ENCODE measurements around the gene CACNA2D3. TPM values are rescaled to one million over a fixed set of nuclear protein-coding genes. Genes with fewer than 3 reads are reported as not detected.

CACNA2D3 gene
- total RNA-seq, 2 donors from 2014 or later: 1.1 to 5.9 TPM

- Histone ChIP-seq H3K36me3 (no peaks in the 10 kb centered on the region), H3K9me3 (no peaks in the 10 kb centered on the region), H3K4me1 (replicated peaks) (no peaks in the 10 kb centered on the region), H3K4me3 (no peak overlapping the region), H3K27me3 (replicated peaks; ENCODE audit: insufficient read depth) (no peaks in the 10 kb centered on the region), H3K27ac (no peak overlapping the region)
- WGBS: 52% methylated on average over 4 of the region's 4 CpGs
- TF ChIP-seq POLR2AphosphoS5 (IDR thresholded peaks at IDR 0.05) (no peak), CTCF (IDR thresholded peaks at IDR 0.05) (no peak), POLR2A (IDR thresholded peaks at IDR 0.05) (no peak)
- no peak for DNase-seq (ENCODE audit: low spot score)
- intact Hi-C loops (cut with DNase I): no loop called here
These were observed 838.3 kb downstream of the CACNA2D3 start for GRCh38 chr3:54960701-54961100.

GRCh38 chr3:54962200-54962599 lies 839.8 kb downstream of the CACNA2D3 start:
- intact Hi-C loops (cut with DNase I): no loop called here
- Histone ChIP-seq H3K4me3 (no peak overlapping the region), H3K9me3 (no peaks in the 10 kb centered on the region), H3K4me1 (replicated peaks) (no peaks in the 10 kb centered on the region), H3K27ac (no peak overlapping the region), H3K27me3 (replicated peaks; ENCODE audit: insufficient read depth) (no peaks in the 10 kb centered on the region), H3K36me3 (no peaks in the 10 kb centered on the region)
- TF ChIP-seq POLR2A (IDR thresholded peaks at IDR 0.05): no peak
- TF ChIP-seq POLR2AphosphoS5 (IDR thresholded peaks at IDR 0.05): no peak
- TF ChIP-seq CTCF (IDR thresholded peaks at IDR 0.05): no peak
- DNase-seq (ENCODE audit: low spot score): no peak
- WGBS: 54% methylated on average over 2 of the region's 2 CpGs

GRCh38 chr3:54963641-54964040 lies 841.3 kb downstream of the CACNA2D3 start:
- no peak for TF ChIP-seq POLR2AphosphoS5 (IDR thresholded peaks at IDR 0.05)
- TF ChIP-seq POLR2A (IDR thresholded peaks at IDR 0.05): no peak
- no peak for TF ChIP-seq CTCF (IDR thresholded peaks at IDR 0.05)
- Histone ChIP-seq H3K9me3 (no peaks in the 10 kb centered on the region), H3K4me1 (replicated peaks) (no peaks in the 10 kb centered on the region), H3K4me3 (no peak overlapping the region), H3K27ac (no peak overlapping the region), H3K36me3 (no peaks in the 10 kb centered on the region), H3K27me3 (replicated peaks; ENCODE audit: insufficient read depth) (no peaks in the 10 kb centered on the region)
- intact Hi-C loops (cut with DNase I): no loop called here
- 80% methylated on average over 4 of the region's 4 CpGs for WGBS
- DNase-seq (ENCODE audit: low spot score): no peak

- intact Hi-C loops (cut with DNase I): no loop called here
- no peaks in the 10 kb centered on the region for H3K9me3 ChIP-seq
- no peaks in the 10 kb centered on the region for H3K36me3 ChIP-seq
- WGBS: 86% methylated on average over 3 of the region's 3 CpGs
- no peak overlapping the region for H3K4me3 ChIP-seq
- TF ChIP-seq POLR2AphosphoS5 (IDR thresholded peaks at IDR 0.05): no peak
- no peak for TF ChIP-seq CTCF (IDR thresholded peaks at IDR 0.05)
- no peak for TF ChIP-seq POLR2A (IDR thresholded peaks at IDR 0.05)
- H3K27me3 ChIP-seq (replicated peaks; ENCODE audit: insufficient read depth): no peaks in the 10 kb centered on the region
- no peaks in the 10 kb centered on the region for H3K4me1 ChIP-seq (replicated peaks)
- H3K27ac ChIP-seq: no peak overlapping the region
- DNase-seq (ENCODE audit: low spot score): no peak
These were observed 841.7 kb downstream of the CACNA2D3 start for GRCh38 chr3:54964081-54964480.

- Histone ChIP-seq H3K36me3 (no peaks in the 10 kb centered on the region), H3K4me3 (no peak overlapping the region), H3K27me3 (replicated peaks; ENCODE audit: insufficient read depth) (no peaks in the 10 kb centered on the region), H3K27ac (no peak overlapping the region), H3K9me3 (no peaks in the 10 kb centered on the region), H3K4me1 (replicated peaks) (no peaks in the 10 kb centered on the region)
- DNase-seq (ENCODE audit: low spot score): no peak
- TF ChIP-seq CTCF (IDR thresholded peaks at IDR 0.05) (no peak), POLR2A (IDR thresholded peaks at IDR 0.05) (no peak), POLR2AphosphoS5 (IDR thresholded peaks at IDR 0.05) (no peak)
- intact Hi-C loops (cut with DNase I): no loop called here
- WGBS: 68% methylated on average over 6 of the region's 6 CpGs
These were observed 843.4 kb downstream of the CACNA2D3 start for GRCh38 chr3:54965746-54966145.
